ENCODE data around the gene OR8G5.

Gene OR8G5

DNA sequence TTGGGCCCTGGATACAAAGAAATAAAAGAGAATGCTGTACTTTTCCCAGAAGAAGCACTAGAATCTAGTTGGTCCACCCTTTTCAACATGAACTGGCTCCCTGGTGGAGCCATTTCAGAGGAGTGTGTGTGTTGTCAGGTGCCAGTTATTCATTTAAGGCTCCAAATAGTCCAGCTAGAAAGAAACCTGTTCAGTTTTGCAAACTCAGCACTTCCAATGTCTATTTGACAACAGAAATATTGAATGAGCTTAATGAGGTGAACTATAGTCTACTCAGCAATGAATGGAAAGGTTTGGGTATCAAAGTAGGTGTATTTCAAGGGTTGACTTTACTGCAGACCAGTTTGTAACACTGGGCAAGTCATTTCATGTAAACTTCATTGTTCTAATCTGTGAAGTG is 55.5 kb downstream of the OR8G5 start:
- TF ChIP-seq, protein P1, sequence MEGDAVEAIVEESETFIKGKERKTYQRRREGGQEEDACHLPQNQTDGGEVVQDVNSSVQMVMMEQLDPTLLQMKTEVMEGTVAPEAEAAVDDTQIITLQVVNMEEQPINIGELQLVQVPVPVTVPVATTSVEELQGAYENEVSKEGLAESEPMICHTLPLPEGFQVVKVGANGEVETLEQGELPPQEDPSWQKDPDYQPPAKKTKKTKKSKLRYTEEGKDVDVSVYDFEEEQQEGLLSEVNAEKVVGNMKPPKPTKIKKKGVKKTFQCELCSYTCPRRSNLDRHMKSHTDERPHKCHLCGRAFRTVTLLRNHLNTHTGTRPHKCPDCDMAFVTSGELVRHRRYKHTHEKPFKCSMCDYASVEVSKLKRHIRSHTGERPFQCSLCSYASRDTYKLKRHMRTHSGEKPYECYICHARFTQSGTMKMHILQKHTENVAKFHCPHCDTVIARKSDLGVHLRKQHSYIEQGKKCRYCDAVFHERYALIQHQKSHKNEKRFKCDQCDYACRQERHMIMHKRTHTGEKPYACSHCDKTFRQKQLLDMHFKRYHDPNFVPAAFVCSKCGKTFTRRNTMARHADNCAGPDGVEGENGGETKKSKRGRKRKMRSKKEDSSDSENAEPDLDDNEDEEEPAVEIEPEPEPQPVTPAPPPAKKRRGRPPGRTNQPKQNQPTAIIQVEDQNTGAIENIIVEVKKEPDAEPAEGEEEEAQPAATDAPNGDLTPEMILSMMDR (IDR thresholded peaks at IDR 0.05; ENCODE audit: low read depth, low read length, missing control alignments): no peak
- DNase-seq (ENCODE audit: extremely low read depth, low read depth): no peak
- no peak overlapping the region for H3K4me3 ChIP-seq (replicated peaks; ENCODE audit: low read depth, low read length)

- no peak overlapping the region for H3K4me3 ChIP-seq (replicated peaks; ENCODE audit: low read depth, low read length)
- TF ChIP-seq, protein P1 (IDR thresholded peaks at IDR 0.05; ENCODE audit: low read depth, low read length, missing control alignments): no peak
- DNase-seq (ENCODE audit: extremely low read depth, low read depth): no peak
Observed at GRCh38 chr11:124313131-124313530, 57.0 kb downstream of the OR8G5 start.

DNA sequence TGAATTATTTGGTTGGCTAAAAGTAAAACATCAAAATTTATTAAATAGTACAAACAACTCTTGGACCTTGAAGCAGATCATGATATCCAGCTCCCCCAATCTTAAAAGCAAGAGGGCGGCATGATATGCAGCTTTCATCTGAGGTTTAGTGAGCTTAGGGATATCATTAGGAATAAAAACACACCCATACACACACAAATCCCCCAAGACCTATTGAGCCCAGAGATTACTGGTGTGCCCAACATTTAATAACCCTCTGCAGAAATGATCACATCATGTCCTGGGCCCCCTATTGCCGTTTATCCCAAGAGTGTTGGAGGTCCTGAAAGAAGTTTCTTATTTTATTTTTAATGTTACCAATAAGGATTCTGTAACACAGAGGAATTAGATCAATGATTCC is 57.7 kb downstream of the OR8G5 start, which contains the start of gene OR8D1:
Gene OR8D1, minus strand, starts transcription at position 101 of the 400 bp plus-strand sequence. CDS start 3,183 bp downstream, outside the sequence.
- no peak within 1 kb of the TSS for H3K4me3 ChIP-seq (replicated peaks; ENCODE audit: low read depth, low read length)
- TF ChIP-seq, protein P1 (IDR thresholded peaks at IDR 0.05; ENCODE audit: low read depth, low read length, missing control alignments): no peak
- DNase-seq (ENCODE audit: extremely low read depth, low read depth): no peak

- TF ChIP-seq, protein P1 (IDR thresholded peaks at IDR 0.05; ENCODE audit: low read depth, low read length, missing control alignments): no peak
Observed at GRCh38 chr11:124315052-124315451, 58.9 kb downstream of the OR8G5 start.

More at GRCh38 chr11:124315052-124315451, 58.9 kb downstream of the OR8G5 start:
- no peak overlapping the region for H3K4me3 ChIP-seq (replicated peaks; ENCODE audit: low read depth, low read length)
- no peak for DNase-seq (ENCODE audit: extremely low read depth, low read depth)

Data from HFF-Myc (cell line).